ENCODE results near the gene CTTNBP2. TPM values are rescaled to one million over a fixed set of nuclear protein-coding genes. Genes with fewer than 3 reads are reported as not detected.

CTTNBP2 gene
- total RNA-seq, 1 donor from 2014 or later, result 1.8 TPM

GRCh38 chr7:117857718-117858117, 15.5 kb downstream of the CTTNBP2 start:
- no peak for DNase-seq (ENCODE audit: low read depth)

GRCh38 chr7:117856196-117856595, 17.0 kb downstream of the CTTNBP2 start:
- no peak for DNase-seq (ENCODE audit: low read depth)
- no peak for TF ChIP-seq CTCF (conservative IDR thresholded peaks at IDR 0.05; ENCODE audit: low read depth, low read length)
- H3K4me3 ChIP-seq (ENCODE audit: low read depth, low read length), result no peak overlapping the region

More at GRCh38 chr7:117857718-117858117, 15.5 kb downstream of the CTTNBP2 start:
- no peak for TF ChIP-seq CTCF (conservative IDR thresholded peaks at IDR 0.05; ENCODE audit: low read depth, low read length)
- H3K4me3 ChIP-seq (ENCODE audit: low read depth, low read length), result no peak overlapping the region

DNA sequence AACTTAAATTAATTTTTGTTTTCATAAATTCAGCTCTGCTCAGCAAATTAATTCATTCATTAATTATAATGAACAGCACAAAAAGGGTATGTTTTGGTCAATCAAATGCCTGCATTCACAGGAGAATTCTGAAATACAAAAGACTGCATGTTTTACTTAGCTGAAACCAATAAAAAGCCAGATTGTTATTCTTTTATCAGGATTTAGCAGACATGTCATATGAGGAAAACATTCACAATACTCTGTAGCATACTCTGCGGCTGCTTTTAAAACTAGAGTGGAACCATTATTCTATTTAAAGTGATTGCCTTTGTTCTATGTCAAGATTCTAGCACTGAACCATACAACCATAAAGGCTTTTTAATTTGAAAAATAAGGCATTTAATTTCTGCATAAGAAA, 19.1 kb downstream of the CTTNBP2 start:
- no peak overlapping the region for H3K4me3 ChIP-seq (ENCODE audit: low read depth, low read length)

GRCh38 chr7:117848941-117849340, 24.3 kb downstream of the CTTNBP2 start:
- TF ChIP-seq CTCF (conservative IDR thresholded peaks at IDR 0.05; ENCODE audit: low read depth, low read length), result no peak
- no peak for DNase-seq (ENCODE audit: low read depth)
- no peak overlapping the region for H3K4me3 ChIP-seq (ENCODE audit: low read depth, low read length)

More for the DNA sequence above, 19.1 kb downstream of the CTTNBP2 start:
- TF ChIP-seq CTCF (conservative IDR thresholded peaks at IDR 0.05; ENCODE audit: low read depth, low read length), result no peak
- DNase-seq (ENCODE audit: low read depth), result no peak

DNA sequence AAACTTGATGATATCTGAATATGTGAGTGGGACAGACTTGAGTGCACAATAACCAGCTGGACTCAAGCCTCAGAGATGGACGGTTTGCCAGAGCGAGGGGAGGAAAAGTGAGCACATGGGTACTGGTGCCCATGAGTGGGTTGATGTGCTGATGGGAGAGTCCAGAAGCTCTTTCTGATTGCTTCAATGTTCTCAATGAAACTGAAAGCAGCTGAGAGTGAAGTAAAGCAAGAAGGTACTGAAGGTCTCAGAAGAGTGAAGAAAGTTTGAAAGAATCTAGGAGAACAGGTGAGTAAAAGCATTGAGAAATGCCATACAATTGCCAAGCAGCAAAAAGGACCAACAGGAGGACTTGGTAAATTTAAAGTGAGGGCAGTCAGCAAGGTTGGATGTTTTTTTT, 28.6 kb downstream of the CTTNBP2 start:
- TF ChIP-seq CTCF (conservative IDR thresholded peaks at IDR 0.05; ENCODE audit: low read depth, low read length), result no peak
- DNase-seq (ENCODE audit: low read depth), result no peak
- no peak overlapping the region for H3K4me3 ChIP-seq (ENCODE audit: low read depth, low read length)

DNA sequence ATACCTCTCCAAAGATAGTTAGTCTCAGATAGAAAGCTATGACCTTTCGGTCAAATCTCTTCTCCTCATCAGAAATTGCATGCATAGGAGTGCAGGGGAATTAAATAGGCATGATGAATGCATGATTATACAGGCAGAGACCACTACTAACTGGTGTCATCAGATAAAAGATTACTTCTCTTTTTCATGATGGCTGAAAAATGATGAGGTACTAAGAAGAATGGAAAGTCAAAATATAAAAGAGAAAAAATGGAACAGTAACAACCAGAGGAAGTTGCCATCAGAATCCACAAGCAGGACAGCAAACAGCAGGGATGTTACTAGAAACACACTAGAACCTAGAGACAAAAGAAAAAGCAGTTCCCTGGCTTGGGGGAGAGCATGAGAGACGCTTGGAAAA, 31.6 kb downstream of the CTTNBP2 start:
- no peak for DNase-seq (ENCODE audit: low read depth)
- TF ChIP-seq CTCF (conservative IDR thresholded peaks at IDR 0.05; ENCODE audit: low read depth, low read length), result no peak
- no peak overlapping the region for H3K4me3 ChIP-seq (ENCODE audit: low read depth, low read length)

DNA sequence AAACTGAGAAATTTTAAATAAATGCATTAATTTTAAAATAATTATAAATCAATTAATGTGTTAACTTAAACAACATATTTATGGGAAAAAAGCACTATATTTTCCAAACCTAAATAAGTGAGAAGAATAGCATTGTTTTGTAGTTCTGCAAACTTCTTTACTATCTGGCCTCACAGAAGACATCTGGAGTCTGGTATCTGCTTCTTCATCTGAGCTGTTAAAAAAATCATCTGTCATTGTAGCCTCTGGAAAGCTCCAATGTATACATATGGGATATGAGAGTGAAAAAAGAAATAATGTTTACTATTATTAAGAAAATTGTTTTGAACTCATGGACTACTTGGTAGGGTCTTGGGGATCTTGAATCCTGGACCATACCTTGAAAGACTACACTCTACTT, 32.2 kb downstream of the CTTNBP2 start:
- no peak for TF ChIP-seq CTCF (conservative IDR thresholded peaks at IDR 0.05; ENCODE audit: low read depth, low read length)
- no peak for DNase-seq (ENCODE audit: low read depth)
- H3K4me3 ChIP-seq (ENCODE audit: low read depth, low read length), result no peak overlapping the region
